HG02763 (cell line): Measurements from ENCODE around the gene CFAP45.

ENCODE experiments used
- ATAC-seq: cut with Tn5 transposase; IDR thresholded peaks from one replicate; pipeline ENCODE4 v1.9.1; 2021; ENCODE audit warnings: mild to moderate bottlenecking, moderate library complexity; ENCODE audit not compliant: unreplicated experiment

The CFAP45 gene

DNA sequence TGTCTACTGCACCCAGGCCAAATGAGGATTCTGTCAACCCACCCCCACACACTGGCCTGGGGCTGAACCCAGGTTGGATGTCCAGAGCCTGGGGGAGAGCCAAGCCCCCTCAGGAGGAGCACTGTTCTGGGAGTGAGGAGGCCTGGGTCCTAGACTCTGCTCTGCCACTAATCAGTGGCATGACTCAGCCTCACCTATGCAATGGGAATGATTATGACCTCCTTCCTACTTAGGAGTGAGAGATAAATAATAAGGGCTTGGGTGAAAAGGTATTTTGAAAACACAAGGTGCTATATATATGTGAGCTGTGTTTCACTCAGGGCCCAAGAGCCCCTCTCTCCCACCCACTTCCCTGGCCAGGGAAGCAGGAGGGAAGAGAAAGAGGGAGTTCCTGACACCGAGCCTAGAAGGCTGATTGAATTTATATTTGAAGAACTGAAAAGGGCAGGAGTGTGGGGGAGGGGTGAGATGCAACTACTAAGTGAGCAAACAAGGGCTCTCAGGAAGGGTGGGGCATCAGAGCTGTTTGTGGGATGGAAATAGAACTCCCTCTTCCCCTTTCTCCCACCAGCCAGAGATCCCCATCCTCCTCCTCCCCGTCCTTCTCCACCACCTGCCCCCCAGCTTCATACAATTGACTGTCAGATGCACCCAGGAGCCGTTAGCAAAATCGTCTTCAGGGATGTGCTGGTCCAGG, 37.2 kb upstream of the CFAP45 start:
- no peak for ATAC-seq

- no peak for ATAC-seq
Measured at GRCh38 chr1:159936273-159936904, 36.4 kb upstream of the CFAP45 start.

DNA sequence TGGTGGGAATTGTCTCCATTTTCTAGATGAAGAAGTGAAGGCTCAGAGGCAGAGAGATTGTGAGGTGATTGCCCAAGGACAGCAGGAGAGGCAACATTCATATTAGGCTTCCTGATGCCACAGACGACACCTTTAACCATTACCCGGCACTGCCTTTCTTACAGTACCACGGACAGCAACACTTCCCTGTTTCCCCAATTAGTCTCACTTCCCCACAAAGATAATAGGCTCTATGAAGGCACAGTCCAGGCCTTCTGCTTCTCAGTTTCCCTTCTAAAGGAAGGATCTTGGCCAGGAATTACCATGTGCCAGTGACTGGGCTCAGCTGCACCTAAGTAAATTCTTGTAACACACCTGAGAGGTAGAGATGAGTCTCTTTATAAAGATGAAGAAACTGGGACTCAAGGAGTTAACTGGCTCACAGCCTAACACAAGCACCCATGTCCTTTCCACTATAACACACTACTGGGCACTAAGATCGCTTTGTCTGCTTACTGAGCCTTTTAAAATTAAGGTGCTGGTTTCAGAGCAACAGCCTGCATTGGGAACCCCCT, 35.8 kb upstream of the CFAP45 start:
- ATAC-seq: no peak

- ATAC-seq: no peak
Measured at GRCh38 chr1:159935305-159935704, 35.3 kb upstream of the CFAP45 start.

- no peak for ATAC-seq
Measured at GRCh38 chr1:159934136-159935039, 34.4 kb upstream of the CFAP45 start.

GRCh38 chr1:159933347-159933746, 33.4 kb upstream of the CFAP45 start:
- no peak for ATAC-seq

DNA sequence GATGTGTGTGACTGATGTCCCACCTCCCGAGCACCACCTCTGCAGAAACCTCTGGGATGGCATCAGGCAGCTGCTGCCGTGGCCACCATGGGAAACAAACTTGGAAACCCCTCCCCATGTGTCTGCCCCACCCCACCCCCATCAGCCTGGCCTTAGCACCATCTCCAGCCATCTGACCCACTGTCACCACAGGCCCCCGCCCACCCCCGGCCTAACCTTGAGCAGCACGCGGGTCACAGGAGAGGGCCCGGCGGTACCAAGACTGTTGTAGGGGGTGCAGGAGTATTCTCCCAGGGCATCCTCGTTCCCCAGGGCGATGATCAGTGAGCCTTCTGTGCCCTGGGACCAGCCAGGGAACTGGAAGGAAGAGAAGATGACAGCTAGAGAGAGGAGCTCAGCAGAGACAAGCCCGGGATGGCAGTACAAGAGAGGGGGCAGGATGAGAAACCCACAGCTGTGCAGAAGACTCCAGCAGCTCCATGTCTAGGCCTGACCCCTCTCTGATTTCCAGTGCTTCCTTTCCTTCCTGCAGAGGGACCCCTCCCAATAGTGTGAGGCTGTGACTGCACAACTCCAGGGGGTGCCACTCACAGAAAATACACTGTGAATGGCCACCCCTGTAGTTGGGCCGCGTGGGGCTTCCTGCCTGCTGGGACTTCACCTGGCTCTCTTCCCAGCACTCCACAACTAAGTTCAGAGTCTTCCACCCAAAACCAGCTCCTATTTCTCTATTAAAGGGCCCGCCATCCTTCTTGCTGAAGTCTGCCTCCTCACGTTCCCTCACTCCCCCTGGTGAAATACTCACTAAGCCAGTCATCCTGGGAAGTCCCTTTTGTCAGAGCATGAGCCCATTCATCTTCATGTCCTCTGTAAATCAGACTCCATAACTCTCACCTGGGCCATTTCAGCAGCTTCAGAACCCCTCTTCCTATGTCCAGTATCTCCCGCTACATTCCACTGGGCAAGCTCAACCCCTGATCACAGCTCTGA, 32.6 kb upstream of the CFAP45 start:
- no peak for ATAC-seq

GRCh38 chr1:159931795-159932173, 31.8 kb upstream of the CFAP45 start:
- no peak for ATAC-seq

DNA sequence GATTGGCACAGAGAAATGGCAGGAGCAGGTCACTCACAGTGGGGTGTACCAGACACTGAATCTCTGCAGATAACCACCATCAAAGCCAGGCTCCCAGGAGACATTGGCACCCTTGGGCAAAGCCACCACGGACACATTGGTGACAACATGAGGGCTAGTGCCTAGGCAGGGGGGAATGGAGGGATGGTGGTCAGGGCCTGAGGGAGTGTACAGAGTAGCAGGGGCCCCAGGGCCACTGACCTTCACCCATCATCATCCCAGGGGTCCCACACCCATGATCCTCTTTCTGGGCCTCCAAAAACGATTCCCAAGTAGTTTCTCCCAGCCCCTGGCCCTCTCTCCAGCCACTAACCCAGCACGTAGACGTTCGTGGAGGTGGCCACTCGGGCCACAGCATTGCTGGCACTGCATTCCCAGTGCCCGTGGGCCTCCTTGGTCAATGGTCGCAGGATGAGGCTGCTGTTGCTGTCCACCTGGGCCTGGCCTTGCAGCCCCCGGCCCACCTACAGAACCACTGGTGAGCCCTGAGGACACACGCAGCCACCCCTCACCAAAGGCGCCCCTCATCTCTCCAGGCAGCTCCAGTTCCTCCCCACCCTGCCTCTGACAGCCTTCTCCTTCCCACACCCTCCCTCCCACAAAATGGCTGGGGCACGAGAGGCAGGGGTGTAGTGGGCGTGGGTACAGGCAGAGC, 31.3 kb upstream of the CFAP45 start:
- ATAC-seq: no peak

DNA sequence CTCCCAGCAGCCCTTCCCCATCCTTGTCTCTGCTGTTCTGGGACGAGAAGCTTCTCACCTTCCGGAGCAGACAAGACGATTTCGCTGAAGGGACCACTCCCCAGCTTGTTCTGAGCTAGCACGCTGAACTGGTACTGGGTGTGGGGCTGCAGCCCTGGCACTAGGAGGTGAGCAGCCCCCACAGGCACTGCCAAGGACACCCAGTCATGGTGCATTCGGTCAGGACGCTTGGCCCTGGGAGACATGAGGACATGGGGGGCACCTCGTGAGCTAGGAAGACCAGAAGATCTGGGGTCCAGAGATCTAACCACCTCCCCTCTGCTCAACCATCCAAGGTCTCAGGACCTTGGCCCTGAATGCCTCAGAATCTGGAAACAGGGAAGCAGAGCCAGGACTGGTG, 30.7 kb upstream of the CFAP45 start:
- ATAC-seq: no peak

DNA sequence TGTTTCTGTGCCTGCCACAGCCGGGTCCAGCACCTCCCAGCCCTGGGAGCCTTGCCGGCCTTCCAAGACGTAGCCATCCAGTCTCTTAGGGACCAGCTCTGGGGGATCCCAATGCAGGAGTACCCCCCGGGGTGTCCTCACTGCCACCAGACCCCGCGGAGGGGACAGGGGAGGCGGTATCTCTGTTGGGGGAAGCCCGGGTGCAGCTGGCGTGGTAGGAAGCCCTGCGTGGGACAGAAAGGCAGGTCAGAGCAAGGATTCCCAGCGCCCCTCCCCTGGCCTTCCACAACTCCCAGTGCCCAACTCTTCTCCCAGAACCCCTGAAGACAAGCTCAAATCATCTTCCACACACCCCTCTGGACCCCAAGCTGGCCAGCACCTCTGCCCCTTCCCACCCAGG, 30.3 kb upstream of the CFAP45 start:
- no peak for ATAC-seq

GRCh38 chr1:159929155-159930051, 29.4 kb upstream of the CFAP45 start:
- ATAC-seq: no peak

DNA sequence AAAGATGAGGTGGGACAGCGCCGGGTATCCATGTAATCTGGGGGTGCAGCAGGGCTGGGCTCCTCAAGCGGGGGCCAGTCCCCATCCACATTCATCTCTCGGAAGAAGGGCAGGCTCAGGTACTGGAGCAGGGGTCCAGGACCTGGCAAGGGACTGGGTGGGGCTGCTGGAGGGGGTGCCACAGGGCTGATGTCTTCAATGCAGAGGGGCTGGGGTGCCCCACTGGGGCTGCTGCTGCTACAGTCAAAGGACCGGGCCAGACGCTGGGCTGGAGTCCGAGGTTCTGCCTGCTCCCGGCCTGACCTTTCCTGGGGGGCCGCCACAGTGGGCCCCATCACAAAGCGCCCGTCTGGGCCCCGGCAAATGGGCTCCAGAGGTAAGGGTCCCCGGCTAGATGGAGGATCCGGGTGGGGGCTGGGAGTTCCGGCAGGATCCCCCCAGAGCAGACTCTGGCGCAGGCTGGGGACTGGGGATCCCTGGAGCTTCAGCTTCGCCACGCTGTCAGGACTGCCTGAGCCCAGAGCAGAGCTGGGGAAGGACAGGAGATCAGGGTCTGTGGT, 28.6 kb upstream of the CFAP45 start:
- no peak for ATAC-seq

DNA sequence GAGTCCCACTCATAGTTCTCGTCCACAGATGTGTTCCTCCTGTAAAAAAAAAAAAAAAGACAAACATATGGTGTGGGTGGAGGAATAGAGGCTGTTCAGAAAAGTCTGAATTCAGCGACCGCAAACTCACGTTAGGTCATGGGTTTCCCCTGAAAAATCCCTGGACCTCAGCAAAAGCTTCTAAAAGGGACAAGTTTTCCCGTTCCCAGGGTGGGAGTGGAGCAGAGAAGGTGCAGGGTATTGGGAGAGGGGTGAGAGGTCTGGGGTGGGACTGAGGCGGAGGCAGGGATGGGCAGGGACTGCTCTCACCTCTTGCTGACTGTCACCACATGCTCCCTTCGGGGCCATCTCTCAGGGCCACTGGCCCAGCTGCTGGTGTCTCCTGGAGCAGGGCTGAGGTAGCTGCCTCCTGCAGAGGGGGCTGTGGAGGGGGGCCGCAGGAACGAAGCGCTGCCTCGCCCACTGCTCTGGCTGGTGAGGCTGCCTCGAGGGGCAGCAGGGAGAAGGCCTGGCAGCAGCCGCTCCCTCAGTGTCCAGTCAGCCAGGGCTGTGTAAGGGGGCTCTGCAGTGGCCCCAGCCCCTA, 28.0 kb upstream of the CFAP45 start:
- ATAC-seq: no peak

DNA sequence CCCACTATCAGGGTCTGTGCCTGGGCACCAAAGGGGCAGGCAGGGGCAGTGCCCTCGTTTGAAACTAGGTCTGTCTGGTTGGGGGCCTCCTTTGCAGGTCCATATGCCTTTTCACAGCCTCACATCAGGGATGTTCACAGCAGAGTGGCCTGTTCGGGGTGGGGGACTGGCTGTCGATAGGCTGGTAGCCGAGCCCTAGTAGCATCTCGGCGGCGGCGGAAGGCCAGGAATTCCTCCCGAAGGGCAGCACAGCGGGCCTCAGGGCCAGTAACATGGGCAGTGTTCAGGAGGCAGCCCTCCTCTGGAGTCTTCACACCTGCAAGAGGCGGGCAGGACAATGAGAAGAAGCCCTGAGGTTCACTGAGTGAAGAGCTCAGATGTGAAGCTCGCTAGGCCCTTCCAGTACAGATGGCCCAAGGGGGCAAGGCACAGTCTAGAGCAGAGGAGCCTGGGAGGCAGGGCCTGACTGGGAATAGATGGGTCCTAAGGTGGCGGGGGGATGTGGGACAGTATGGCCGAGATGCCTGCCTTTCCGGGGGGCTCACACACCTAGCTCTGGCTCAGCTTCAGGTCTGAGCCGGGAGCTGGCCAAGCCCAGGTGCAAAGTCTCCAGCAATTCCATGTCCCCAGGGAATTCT, 27.4 kb upstream of the CFAP45 start:
- no peak for ATAC-seq

DNA sequence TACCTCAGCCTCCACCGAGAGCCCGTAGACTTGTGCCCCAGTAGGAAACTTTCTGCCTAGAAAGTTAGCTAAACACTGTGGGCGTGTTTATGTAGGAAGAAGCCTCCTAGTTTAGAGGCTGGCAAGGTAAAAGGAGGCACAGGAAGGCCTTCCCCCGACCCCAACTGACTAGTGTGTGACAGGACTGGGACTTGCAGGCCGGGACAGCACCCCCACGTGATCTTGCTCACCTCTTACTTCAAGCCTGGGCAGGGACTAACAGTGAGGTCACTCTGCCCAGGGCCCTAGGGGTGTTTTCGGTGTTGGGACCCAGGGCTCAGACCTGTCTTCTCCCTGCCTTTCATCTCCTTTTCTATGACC, 25.7 kb upstream of the CFAP45 start:
- no peak for ATAC-seq

GRCh38 chr1:159924791-159925718, 25.1 kb upstream of the CFAP45 start, which contains the start of gene TAGLN2:
TSS of gene TAGLN2 (minus strand) at chr1:159925507. CDS start at chr1:159920509, 4,998 bp downstream.
- ATAC-seq: peak; percentile 61
